Adrenal gland (tissue), 12 donors: ENCODE data around the gene MRPL55. TPM values are rescaled to one million over a fixed set of nuclear protein-coding genes. Genes with fewer than 3 reads are reported as not detected.

Experiments
- DNase-seq, 7 donors: peaks; one replicate each; pipeline ENCODE4 v3.0.0-alpha.2; 2019 to 2020
- H3K27ac ChIP-seq, 5 donors: fragments of 200-600 bp; sonication (generic) in 4 of 5; 1 replicate in 3 of 5; 2 replicates in 2 of 5; pipeline versions ENCODE4 v1.5.1 to v1.8.0; 2016 to 2020; ENCODE audit warnings: mild to moderate bottlenecking in 1 of 5
- H3K27me3 ChIP-seq: fragments of 200-600 bp; 2 replicates; pipeline ENCODE4 v1.8.0; 2021
- H3K36me3 ChIP-seq, 2 donors: fragments of 200-600 bp; replicated peaks in 1 of 2; 1 replicate in 1 of 2; 2 replicates in 1 of 2; pipeline versions ENCODE4 v1.5.1 to v1.8.0; 2018 to 2022
- H3K4me1 ChIP-seq, 2 donors: fragments of 200-600 bp; replicated peaks in 1 of 2; 1 replicate in 1 of 2; 2 replicates in 1 of 2; pipeline versions ENCODE4 v1.5.1 to v1.8.0; 2018 to 2021
- H3K4me3 ChIP-seq, 4 donors: fragments of 200-600 bp; sonication (generic) in 3 of 4; one replicate each; pipeline ENCODE4 v1.5.1; 2016 to 2018
- H3K9me3 ChIP-seq, 3 donors: fragments of 200-600 bp; sonication (generic) in 1 of 3; replicated peaks in 1 of 3; 1 replicate in 2 of 3; 2 replicates in 1 of 3; pipeline versions ENCODE4 v1.5.1 to v1.8.0; 2016 to 2021
- POLR2A ChIP-seq, 2 donors: fragments of 450-650 bp; IDR thresholded peaks; one replicate each; pipeline ENCODE4 v1.6.1; 2017; ENCODE audit warnings: antibody characterized with exemption in 2 of 2, mild to moderate bottlenecking in 2 of 2, moderate library complexity in 1 of 2
- WGBS, 4 donors: extraction: QIAGEN DNeasy Blood & Tissue Kit in 2 of 4; methylation state at CpG; one replicate each; pipeline versions ENCODE4 v1.1.5 to v1.1.7; 2013 to 2017; 5-methylcytosine and 5-hydroxymethylcytosine counted together
- intact Hi-C, 2 donors: fragments of 100-400 bp; cut with DNase I; formaldehyde crosslinking; loops; one replicate each; pipeline versions ENCODE4 v1.14.1 to v1.15.0; 2022 to 2023
- polyA plus RNA-seq, 3 donors: library from polyadenylated mRNA; stranded (reverse); fragments of 200-250 nt in 2 of 3; fragments of 350-450 nt in 1 of 3; fragmentation: Illumina TruSeq in 1 of 3; extraction: RNeasy Lipid Tissue Mini Kit (QIAGEN cat#74804) in 1 of 3; gene quantifications; one replicate each; pipeline ENCODE4 v1.2.3, GENCODE V29; 2013 to 2014
- total RNA-seq, 9 donors: library from RNA; depleted of rRNA in 4 of 9; stranded (reverse); fragments of >200 nt in 4 of 9; fragments of 120-200 nt in 1 of 9; fragmentation: NEBNext Ultra II Directional in 1 of 9; extraction: Animal tissue kit (Norgen Biotek cat#: 25700) in 1 of 9; gene quantifications; one replicate each; pipeline versions ENCODE4 v1.1.0 to v1.2.4, GENCODE V29; 2013 to 2023
- TF ChIP-seq, protein P1 (sequence below), 6 experiments: fragments of 450-650 bp in 4 of 6; fragments of 200-600 bp in 2 of 6; sonication (generic) in 1 of 6; IDR thresholded peaks; 1 replicate in 5 of 6; 2 replicates in 1 of 6; pipeline versions ENCODE4 v1.5.1 to v1.8.0; 2016 to 2021; ENCODE audit warnings: antibody characterized with exemption in 6 of 6, mild to moderate bottlenecking in 2 of 6, moderate library complexity in 1 of 6
- donor health status: healthy with polysubstance abuse.
- donor health status: Bipolar disorder and iron deficiency.
- donor health status: DM: yes; HTN: yes; CAD: no.
- donor health status: DM: no; HTN: no; CAD: no.
- donor health status: DM: no; HTN: no; CAD: no.
- donor health status: DM: yes; HTN: yes; CAD: no.

MRPL55 gene
- total and polyA plus RNA-seq, 12 donors = 25.1 to 309 (median 70.8) TPM

DNA sequence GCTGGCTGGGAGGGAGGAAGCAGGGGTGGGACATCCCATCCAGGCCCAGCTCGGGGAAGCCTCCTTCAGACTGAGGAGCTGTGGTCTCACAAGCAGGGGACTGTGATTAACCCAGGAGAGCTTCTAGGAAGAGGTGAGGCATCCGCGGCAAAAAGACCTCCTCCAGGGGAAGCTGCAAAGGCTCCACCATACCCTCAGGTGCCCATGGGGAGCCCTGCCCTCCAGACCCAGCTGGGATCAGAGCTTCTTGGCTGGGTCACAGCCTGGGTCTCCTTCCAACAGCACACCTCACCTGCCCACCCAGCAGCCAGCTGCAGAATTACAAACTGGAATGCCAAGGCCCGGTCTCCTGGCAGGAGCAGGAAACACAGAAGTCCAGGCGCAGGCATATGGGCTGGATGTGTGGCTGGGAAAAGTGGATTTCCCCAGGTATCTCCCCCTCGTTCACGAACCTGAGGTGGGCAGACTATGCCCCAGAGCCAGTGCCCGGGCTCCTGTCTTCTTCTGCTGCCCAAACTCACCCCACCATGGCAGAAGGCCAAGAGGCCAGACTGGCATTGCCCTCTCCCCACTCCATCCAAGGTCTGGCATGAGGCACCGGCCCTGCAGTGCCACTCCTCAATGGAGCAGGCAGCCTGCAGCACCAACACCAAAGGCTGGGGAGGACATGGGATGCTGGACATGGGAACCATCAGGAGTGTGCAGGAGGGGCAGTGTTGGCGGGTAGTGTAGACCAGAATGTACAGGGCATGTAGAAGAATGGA, 42.0 kb downstream of the MRPL55 start:
- Histone ChIP-seq H3K9me3 (no peaks in the 10 kb centered on the region), H3K27ac (no peak overlapping the region), H3K36me3 (no peaks in the 10 kb centered on the region), H3K27me3 (peaks cover 46% of the 10 kb centered on the region), H3K4me3 (no peak overlapping the region), H3K4me1 (no peaks in the 10 kb centered on the region)
- intact Hi-C loops = no loop called here
- WGBS, 4 donors = 44 to 69% (median 57%) methylated on average over 6 to 10 of the region's 10 CpGs
- TF ChIP-seq, protein P1, sequence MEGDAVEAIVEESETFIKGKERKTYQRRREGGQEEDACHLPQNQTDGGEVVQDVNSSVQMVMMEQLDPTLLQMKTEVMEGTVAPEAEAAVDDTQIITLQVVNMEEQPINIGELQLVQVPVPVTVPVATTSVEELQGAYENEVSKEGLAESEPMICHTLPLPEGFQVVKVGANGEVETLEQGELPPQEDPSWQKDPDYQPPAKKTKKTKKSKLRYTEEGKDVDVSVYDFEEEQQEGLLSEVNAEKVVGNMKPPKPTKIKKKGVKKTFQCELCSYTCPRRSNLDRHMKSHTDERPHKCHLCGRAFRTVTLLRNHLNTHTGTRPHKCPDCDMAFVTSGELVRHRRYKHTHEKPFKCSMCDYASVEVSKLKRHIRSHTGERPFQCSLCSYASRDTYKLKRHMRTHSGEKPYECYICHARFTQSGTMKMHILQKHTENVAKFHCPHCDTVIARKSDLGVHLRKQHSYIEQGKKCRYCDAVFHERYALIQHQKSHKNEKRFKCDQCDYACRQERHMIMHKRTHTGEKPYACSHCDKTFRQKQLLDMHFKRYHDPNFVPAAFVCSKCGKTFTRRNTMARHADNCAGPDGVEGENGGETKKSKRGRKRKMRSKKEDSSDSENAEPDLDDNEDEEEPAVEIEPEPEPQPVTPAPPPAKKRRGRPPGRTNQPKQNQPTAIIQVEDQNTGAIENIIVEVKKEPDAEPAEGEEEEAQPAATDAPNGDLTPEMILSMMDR (IDR thresholded peaks at IDR 0.05) = no peak
- TF ChIP-seq POLR2A (IDR thresholded peaks at IDR 0.05) = no peak
- DNase-seq = peak in 1 of 7 donors; percentile 9

DNA sequence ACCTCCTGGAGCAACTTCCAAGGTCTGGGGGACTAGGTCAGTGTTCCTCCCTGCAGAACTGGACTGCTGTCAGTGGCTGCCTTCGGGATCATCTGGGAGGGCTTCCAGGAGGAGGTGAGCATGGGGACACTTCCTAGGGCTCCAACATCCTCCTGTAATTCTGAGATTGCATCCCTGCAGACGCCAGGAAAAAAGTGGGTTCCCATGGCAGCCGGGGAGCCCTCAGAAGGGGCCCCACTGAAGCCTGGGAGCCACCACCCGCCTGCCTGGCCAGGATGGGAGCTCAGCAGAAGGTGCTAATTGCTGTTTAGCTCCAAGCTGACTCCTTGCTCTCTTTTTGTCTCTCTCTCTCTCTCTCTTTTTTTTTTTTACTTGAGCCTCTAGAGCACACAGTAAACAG, 42.7 kb downstream of the MRPL55 start:
- no peaks in the 10 kb centered on the region for H3K9me3 ChIP-seq
- H3K36me3 ChIP-seq = no peaks in the 10 kb centered on the region
- H3K4me3 ChIP-seq = no peak overlapping the region
- intact Hi-C loops = no loop called here
- no peak for DNase-seq
- peaks cover 53% of the 10 kb centered on the region for H3K27me3 ChIP-seq
- H3K4me1 ChIP-seq = no peaks in the 10 kb centered on the region
- WGBS, 4 donors = 28 to 65% (median 35%) methylated on average over 2 to 4 of the region's 4 CpGs
- H3K27ac ChIP-seq = no peak overlapping the region
- no peak for TF ChIP-seq POLR2A (IDR thresholded peaks at IDR 0.05)
- TF ChIP-seq, protein P1 (IDR thresholded peaks at IDR 0.05) = no peak

DNA sequence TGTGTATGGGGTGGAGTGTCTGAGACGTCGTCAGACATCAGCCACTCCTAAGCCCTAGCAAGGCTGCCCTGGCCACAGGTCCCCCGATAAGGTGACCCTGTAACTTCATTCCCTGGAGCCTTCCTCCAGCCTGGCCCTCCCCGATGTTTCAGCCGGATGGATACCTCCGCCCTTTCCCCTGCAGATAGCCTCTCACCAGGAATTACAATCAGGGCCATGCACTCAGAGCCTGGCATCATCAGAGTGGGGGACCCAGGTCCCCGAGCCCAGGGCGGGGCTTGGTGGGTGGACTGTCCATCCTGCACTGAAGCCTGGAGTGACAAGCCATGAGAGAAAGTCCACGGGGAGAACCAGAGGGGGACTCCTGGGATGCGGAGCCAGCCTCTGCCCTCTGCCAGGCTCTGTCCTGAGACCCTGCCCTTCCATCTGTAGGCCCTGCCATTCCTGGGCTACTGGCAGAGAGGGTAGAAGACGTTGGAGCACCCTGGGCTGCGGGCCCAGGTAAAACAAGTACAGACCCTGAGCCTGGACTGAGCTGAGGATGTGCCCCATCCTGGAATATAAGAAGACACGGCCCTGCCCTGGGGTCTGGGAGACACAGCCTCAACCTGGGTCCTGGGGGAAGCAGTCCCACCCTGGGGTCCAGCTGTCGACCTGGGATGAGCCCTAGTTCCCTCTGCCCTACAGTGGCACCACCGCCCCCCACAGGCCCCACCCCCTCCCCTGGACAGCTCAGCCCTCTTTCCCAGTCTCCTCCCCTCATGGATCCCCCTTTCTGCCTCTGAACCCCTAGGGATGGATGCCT, 43.4 kb downstream of the MRPL55 start:
- DNase-seq = no peak
- intact Hi-C loops = no loop called here
- no peaks in the 10 kb centered on the region for H3K36me3 ChIP-seq
- TF ChIP-seq, protein P1 (IDR thresholded peaks at IDR 0.05) = no peak
- no peak for TF ChIP-seq POLR2A (IDR thresholded peaks at IDR 0.05)
- H3K4me3 ChIP-seq = no peak overlapping the region
- no peaks in the 10 kb centered on the region for H3K9me3 ChIP-seq
- peaks cover 60% of the 10 kb centered on the region for H3K27me3 ChIP-seq
- H3K27ac ChIP-seq = no peak overlapping the region
- H3K4me1 ChIP-seq = no peaks in the 10 kb centered on the region
- 68 to 78% (median 74%) methylated on average over 9 to 15 of the region's 15 CpGs for WGBS, 4 donors

DNA sequence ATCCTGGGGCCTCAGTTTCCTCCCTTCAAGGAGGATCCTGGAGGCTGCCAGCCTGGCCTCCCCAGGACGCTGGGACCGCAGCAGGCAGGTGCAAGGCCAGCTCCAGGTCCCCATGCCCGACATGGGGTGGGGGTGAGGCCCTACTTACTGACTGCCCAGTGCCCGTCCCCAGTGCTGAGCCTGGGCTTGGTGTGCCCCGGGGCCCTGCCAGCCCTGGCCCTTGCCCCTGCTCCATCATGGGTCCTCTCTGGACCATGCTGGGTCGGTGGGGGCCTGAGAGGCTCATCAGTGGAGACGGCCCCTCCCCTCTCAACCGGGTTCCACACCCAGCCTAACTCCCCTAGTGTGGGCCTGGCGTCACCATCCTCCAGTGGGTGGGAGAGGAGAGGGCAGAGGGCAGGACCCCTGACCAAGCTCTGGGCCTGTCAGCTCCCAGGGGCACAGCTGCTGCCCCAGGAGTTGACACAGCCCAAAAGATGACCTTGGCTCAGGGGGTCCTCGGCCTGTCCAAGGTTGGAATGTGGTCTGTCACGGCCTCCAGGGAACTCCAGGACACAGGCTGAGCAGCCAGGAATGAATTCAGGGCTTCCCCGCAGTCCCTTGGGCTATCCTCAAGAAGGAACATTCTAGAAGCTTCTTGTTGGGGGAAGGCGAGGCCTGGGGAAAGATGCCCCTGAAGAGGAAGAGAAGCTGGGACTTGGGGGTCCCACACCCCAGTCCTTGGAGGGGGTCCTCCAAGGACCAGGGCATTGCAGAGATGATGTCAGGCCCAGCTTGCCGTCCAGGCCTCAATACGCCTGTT, 44.2 kb downstream of the MRPL55 start:
- WGBS, 4 donors = 65 to 74% (median 71%) methylated on average over 6 to 15 of the region's 15 CpGs
- no peak overlapping the region for H3K4me3 ChIP-seq
- no peaks in the 10 kb centered on the region for H3K36me3 ChIP-seq
- intact Hi-C loops = no loop called here
- no peak overlapping the region for H3K27ac ChIP-seq
- TF ChIP-seq, protein P1 (IDR thresholded peaks at IDR 0.05) = no peak
- TF ChIP-seq POLR2A (IDR thresholded peaks at IDR 0.05) = no peak
- no peaks in the 10 kb centered on the region for H3K9me3 ChIP-seq
- no peak for DNase-seq
- no peaks in the 10 kb centered on the region for H3K4me1 ChIP-seq
- H3K27me3 ChIP-seq = peaks cover 68% of the 10 kb centered on the region
